GM12801 (cell line): ENCODE results near the gene RETREG3.

ENCODE experiments used
- TF ChIP-seq, protein P1 (sequence below): IDR thresholded peaks from one replicate; pipeline ENCODE4 v1.5.1; 2011; ENCODE audit warnings: control low read depth; ENCODE audit not compliant: insufficient read length; ENCODE audit errors: extremely low read depth

The RETREG3 gene

DNA sequence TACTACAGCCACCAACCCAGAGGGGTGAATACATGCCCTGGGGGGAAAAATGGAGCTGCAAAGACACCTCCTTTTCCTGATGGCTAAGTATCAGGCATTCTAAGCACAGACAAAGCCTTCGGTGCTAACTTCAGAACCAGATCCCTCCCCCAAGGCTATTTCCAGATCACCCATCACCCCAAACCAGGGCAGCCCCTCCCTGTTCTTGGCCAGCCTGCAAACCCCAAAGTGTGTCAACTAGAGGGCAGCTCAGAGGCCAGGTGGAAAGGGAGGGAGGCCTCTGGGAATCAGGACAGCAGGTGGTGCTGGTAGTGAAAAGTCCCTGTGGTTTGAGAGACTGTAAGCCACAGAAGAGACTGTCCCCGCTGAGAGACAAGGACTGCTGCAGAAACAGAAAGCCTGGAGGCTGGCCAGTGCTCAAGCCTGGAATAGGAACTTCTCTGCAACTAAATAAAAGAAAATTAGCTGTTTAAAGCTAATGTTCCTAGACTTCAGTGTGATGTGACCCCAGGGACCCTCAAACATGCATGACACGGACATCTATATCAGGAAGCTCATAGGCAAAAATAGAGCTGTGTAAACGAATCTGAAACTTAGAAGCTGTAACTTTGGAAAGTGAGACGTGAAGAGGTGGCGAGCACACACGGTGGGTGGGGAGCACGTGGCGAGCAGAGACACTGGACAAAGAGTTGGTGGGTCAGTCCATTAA, 9.4 kb upstream of the RETREG3 start:
- TF ChIP-seq, protein P1, sequence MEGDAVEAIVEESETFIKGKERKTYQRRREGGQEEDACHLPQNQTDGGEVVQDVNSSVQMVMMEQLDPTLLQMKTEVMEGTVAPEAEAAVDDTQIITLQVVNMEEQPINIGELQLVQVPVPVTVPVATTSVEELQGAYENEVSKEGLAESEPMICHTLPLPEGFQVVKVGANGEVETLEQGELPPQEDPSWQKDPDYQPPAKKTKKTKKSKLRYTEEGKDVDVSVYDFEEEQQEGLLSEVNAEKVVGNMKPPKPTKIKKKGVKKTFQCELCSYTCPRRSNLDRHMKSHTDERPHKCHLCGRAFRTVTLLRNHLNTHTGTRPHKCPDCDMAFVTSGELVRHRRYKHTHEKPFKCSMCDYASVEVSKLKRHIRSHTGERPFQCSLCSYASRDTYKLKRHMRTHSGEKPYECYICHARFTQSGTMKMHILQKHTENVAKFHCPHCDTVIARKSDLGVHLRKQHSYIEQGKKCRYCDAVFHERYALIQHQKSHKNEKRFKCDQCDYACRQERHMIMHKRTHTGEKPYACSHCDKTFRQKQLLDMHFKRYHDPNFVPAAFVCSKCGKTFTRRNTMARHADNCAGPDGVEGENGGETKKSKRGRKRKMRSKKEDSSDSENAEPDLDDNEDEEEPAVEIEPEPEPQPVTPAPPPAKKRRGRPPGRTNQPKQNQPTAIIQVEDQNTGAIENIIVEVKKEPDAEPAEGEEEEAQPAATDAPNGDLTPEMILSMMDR, result no peak

GRCh38 chr17:42617956-42618431, 8.8 kb upstream of the RETREG3 start:
- TF ChIP-seq, protein P1, result no peak

DNA sequence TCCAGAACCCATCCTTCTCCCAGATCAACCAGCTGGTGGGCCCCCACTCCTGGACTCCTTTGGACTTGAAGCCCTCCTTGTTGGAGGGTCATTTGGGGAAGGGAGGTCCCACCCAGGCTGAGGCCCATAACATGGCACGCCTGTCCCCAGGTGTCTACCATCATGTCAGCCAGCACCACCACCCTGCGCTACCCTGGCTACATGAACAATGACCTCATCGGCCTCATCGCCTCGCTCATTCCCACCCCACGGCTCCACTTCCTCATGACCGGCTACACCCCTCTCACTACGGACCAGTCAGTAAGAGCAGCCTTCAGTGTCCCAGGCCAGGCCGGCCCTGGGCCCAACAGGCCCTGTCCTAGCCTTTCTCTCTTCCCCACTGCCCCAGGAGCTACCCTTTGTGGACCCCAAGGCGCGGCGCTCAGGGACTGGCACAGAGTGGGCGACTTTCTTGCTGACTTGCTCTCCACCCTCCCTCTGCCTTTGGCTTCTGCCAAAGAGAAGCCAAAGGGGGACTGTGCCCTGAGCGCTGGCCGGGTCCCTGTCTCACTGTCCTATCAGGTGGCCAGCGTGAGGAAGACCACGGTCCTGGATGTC, 4.6 kb upstream of the RETREG3 start:
- TF ChIP-seq, protein P1, result no peak

DNA sequence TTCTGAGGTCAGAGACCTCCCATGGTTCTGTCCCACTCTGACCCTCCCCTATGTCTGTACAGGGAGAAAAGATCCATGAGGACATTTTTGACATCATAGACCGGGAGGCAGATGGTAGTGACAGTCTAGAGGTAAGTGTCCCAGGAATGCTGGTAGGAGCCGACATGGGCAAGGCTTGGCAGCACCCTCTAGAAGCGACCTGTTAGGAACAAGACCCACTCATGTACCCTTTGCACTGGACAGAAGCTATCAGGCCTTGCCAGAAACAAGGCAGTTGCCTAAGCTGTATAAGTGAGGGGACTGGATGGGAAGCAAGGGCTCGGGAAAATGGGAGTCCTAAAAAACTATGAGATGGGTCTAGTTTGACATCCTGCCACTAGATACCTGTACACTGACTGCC, 2.8 kb upstream of the RETREG3 start:
- TF ChIP-seq, protein P1, result no peak

GRCh38 chr17:42608305-42609181, 631 bp downstream of the RETREG3 start:
- TF ChIP-seq, protein P1, result no peak

DNA sequence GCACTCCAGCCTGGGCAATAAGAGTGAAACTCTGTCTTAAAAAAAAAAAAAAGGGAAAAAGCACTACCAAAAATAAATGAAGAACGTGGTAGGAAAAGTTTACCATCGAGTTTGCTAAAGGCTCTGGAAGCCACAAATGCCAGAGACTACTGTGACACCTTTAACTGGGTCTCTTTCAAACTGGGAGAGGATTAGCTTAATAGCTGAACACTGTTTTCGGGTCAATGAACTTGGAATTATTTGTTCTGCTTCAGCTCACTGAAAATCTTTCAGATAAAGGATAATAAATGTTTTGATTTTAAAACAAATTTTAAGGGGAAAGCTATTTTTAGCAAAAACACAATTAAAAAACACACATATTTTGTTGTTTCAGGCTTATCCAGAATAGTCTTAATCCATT, 1.4 kb downstream of the RETREG3 start:
- TF ChIP-seq, protein P1, result no peak

- TF ChIP-seq, protein P1, result no peak
Observed at GRCh38 chr17:42603318-42603717, 5.9 kb downstream of the RETREG3 start.
